HFFc6 (cell line): ENCODE measurements around the gene TMC3. TPM values are rescaled to one million over a fixed set of nuclear protein-coding genes. Genes with fewer than 3 reads are reported as not detected.

Experiments
- DNase-seq: peaks from one replicate; pipeline ENCODE4 v3.0.0-alpha.2; 2018
- H3K27ac Mint-ChIP-seq: 2 replicates; pipeline ENCODE4 v1.8.0; 2020; ENCODE audit warnings: mild to moderate bottlenecking, mixed read lengths
- H3K27me3 Mint-ChIP-seq: 2 replicates; pipeline ENCODE4 v1.8.0; 2021; ENCODE audit warnings: mild to moderate bottlenecking, moderate library complexity, mixed read lengths; ENCODE audit not compliant: insufficient read depth
- H3K36me3 Mint-ChIP-seq: 2 replicates; pipeline ENCODE4 v1.8.0; 2021; ENCODE audit warnings: low read depth, mixed read lengths
- H3K4me1 Mint-ChIP-seq: 2 replicates; pipeline ENCODE4 v1.8.0; 2020; ENCODE audit warnings: low read depth, mixed read lengths
- H3K4me3 Mint-ChIP-seq: 2 replicates; pipeline ENCODE4 v1.8.0; 2020; ENCODE audit warnings: mild to moderate bottlenecking, moderate library complexity, mixed read lengths
- H3K9me3 Mint-ChIP-seq: 2 replicates; pipeline ENCODE4 v1.8.0; 2020; ENCODE audit warnings: mild to moderate bottlenecking, mixed read lengths
- CTCF ChIP-seq: fragments of 200-600 bp; sonication (generic); IDR thresholded peaks from 2 replicates; pipeline ENCODE4 v1.5.0; 2021; ENCODE audit warnings: antibody characterized with exemption, mild to moderate bottlenecking
- total RNA-seq, 6 experiments: library from RNA; stranded (reverse); fragmentation: NEBNext Ultra II Directional; extraction: Animal tissue kit (Norgen Biotek cat#: 25700); gene quantifications; 2 replicates in 1 of 6; 3 replicates in 5 of 6; pipeline ENCODE4 v1.2.3, GENCODE V29; 2021

Gene TMC3
- total RNA-seq, 6 experiments from 2014 or later, result not detected

- no peak for DNase-seq
- H3K27ac Mint-ChIP-seq, result no peak overlapping the region
- no peak for TF ChIP-seq CTCF
- no peak overlapping the region for H3K4me3 Mint-ChIP-seq
- H3K9me3 Mint-ChIP-seq, result no peaks in the 10 kb centered on the region
- no peaks in the 10 kb centered on the region for H3K4me1 Mint-ChIP-seq
- H3K36me3 Mint-ChIP-seq, result no peaks in the 10 kb centered on the region
- H3K27me3 Mint-ChIP-seq, result peaks cover 14% of the 10 kb centered on the region
Observed at GRCh38 chr15:81363718-81364500, 10.1 kb downstream of the TMC3 start.

DNA sequence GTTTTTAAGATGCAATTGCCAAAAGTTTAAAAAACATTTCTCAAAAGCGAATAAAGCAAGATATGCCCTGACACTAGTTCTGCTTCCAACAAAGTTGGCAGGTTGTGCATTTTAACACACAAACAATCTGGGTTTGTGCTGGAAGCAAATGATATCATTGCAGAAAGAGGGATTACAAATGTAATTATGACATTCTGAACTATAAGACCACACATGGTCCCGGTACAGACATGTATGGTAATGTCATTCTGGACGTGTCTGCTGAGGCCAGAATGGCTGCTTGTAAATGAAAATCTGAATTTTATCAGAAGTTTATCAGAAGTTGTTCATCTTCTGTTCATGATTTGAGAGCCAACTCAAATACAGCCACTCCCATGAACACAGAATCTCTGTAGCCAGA lies 10.7 kb downstream of the TMC3 start:
- H3K36me3 Mint-ChIP-seq, result no peaks in the 10 kb centered on the region
- H3K27ac Mint-ChIP-seq, result no peak overlapping the region
- H3K4me1 Mint-ChIP-seq, result no peaks in the 10 kb centered on the region
- DNase-seq, result no peak
- no peak overlapping the region for H3K4me3 Mint-ChIP-seq
- H3K27me3 Mint-ChIP-seq, result peaks cover 16% of the 10 kb centered on the region
- H3K9me3 Mint-ChIP-seq, result no peaks in the 10 kb centered on the region
- TF ChIP-seq CTCF, result no peak

GRCh38 chr15:81362790-81363189 lies 11.2 kb downstream of the TMC3 start:
- Mint-ChIP-seq H3K36me3 (no peaks in the 10 kb centered on the region), H3K27ac (no peak overlapping the region), H3K9me3 (no peaks in the 10 kb centered on the region), H3K4me3 (no peak overlapping the region), H3K4me1 (no peaks in the 10 kb centered on the region), H3K27me3 (peaks cover 19% of the 10 kb centered on the region)
- TF ChIP-seq CTCF, result no peak
- no peak for DNase-seq

DNA sequence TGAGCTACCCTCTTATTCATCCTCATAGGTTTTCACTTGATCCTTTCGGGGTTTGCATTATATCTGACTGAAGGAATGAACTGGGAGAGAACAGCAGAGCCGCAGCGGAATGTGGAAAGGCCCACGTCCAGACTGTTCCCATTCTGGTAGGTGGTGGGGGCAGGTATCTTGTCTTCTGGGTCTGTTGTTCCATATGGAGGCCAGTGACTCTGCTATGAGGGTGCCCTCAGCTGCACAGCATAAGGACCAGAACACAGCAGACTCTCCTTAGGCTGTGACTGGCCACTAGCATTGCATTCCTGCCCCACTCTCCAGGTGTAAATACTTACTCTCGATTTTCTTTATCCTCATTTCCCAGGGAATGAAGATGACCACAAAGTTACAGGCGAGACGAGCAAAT lies 12.1 kb downstream of the TMC3 start:
- Mint-ChIP-seq H3K36me3 (no peaks in the 10 kb centered on the region), H3K4me3 (no peak overlapping the region), H3K9me3 (no peaks in the 10 kb centered on the region), H3K27ac (no peak overlapping the region), H3K27me3 (peaks cover 25% of the 10 kb centered on the region), H3K4me1 (no peaks in the 10 kb centered on the region)
- TF ChIP-seq CTCF, result no peak
- DNase-seq, result no peak

- TF ChIP-seq CTCF, result no peak
- no peaks in the 10 kb centered on the region for H3K36me3 Mint-ChIP-seq
- H3K4me3 Mint-ChIP-seq, result no peak overlapping the region
- H3K9me3 Mint-ChIP-seq, result no peaks in the 10 kb centered on the region
- H3K27ac Mint-ChIP-seq, result no peak overlapping the region
- H3K4me1 Mint-ChIP-seq, result no peaks in the 10 kb centered on the region
- H3K27me3 Mint-ChIP-seq, result peaks cover 29% of the 10 kb centered on the region
- no peak for DNase-seq
Observed at GRCh38 chr15:81360491-81360890, 13.5 kb downstream of the TMC3 start.
